Stimulated activated CD4-positive, alpha-beta T cell treated with anti-CD3 and anti-CD28 coated beads, TNF-alpha, amount 100 ng/mL, for 24 hours (primary cell): Measurements from ENCODE around the gene KAT2B.

Experiments used
- DNase-seq, 3 experiments: peaks; one replicate each; pipeline ENCODE4 v3.0.0-alpha.2; 2020; ENCODE audit warnings: low read depth in 3 of 3

KAT2B gene

DNA sequence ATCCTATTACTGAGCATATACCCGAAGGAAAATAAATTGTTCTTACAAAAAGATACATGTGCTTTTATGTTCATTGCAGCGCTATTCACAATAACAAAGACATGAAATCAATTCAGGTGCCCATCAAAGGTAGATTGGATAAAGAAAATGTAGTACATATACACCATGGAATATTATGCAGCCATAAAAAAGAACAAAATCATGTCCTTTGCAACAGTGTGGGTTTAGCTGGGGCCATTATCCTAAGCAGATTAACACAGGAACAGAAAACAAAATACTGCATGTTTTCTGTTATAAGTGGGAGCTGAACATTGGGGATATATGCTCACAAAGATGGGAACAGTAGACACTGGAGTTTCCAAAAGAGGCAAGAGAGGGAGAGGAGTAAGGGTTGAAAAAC lies 103.3 kb downstream of the KAT2B start:
- no peak for DNase-seq

DNA sequence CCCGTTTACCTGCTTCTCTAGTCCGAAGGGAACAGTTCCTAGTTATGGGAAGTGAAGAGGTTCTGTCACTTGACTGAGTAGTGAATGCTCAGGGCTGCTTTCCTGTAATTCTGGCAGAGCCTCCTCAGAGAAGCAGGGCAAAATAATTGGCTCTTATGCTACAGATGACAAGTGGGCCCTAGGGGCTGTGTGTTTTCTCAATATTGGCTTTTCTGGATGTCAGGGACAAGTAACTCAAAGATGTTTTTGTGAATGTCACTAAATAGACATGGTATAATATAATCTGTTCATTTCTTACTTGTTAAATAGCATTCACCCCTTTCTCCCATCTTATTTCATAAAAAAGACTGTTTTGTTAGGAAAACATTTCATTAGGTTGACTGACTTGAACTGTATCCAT lies 105.6 kb downstream of the KAT2B start:
- DNase-seq = no peak

DNA sequence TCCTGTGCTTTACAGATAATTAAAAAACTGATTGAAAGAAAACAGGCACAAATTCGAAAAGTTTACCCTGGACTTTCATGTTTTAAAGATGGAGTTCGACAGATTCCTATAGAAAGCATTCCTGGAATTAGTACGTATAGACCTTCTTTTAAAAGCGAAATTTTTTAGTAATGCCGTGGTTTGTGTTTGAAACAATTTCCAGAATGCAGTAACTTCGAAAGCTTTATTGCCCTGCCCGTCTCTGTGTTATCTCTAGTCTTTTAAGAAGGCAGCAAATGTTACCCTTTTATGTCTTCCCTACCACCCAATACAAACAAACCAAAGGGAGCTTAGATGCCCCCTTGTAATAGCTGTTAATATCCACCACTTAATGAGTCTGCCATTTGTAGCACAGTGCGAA lies 106.1 kb downstream of the KAT2B start:
- no peak for DNase-seq

DNA sequence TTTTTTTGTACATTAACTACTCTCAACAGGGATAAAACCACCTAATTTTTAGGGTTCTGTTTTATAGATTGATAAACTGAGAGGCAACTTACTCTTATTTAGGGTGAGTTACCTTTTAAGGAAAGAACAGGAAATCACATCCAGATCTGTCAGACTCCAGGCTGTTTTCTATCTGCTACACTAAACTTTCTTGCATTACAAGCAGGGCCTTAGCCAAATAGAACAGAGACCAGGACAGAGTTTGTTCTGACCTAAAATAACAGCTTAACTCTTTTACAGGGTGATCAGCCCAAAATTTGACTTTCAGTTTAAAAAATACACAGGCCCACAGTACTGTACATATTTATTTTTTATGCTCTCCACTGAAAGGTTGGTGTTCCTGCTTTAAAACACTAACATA lies 107.1 kb downstream of the KAT2B start:
- DNase-seq = no peak

DNA sequence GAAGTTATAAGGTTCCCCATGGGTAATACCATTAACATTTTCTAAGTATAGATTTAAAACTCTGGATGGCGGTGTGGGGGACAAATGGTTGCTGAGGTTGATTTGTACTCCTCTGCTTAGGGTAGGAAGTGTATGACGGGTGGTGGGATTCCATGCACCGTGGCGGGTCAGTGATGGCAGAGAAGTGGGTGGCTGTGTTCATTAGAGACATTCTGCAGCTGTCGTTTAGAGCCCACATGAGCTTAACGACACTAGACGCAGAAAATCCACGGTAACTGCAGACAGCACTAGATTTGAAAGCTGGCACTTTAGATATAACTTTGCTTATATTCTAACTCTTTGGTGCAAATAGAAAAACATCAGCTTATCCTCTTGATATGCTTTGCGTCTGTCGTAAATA lies 108.2 kb downstream of the KAT2B start:
- no peak for DNase-seq

DNA sequence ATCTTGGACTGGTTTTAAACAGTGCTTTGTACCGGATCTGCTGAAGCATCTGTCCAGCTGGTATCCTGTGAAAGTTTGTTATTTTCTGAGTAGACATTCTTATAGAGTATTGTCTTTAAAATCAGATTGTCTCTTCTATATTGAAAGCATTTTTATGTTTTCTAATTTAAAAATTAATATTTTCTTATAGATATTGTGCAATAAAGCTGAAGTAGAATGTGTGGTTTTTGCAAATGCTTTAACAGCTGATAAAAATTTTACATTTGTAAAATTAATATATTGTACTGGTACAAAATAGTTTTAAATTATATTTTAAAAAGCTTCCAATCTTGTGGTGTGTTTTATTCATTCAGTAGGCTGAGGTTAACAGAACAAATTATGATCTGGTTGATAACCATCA lies 113.8 kb downstream of the KAT2B start:
- DNase-seq = no peak

DNA sequence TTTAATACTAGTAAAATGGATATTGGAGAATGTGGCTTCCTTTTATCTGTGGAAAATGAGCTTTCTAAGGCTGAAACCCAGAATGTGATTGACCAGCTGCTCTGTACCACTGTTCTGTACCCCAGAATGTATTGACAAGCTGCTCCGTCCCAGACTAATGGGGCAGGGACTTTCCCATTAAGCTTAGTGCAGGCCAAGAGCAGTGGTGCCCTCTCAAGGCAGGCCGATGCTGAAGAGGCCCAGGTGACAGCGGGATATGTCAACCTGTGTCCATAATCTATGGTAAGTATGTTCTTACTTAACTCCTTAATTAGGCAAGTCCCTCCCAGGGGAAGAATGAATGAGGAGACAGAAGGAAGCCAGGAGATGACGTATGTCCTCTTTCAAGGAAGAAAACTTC lies 114.7 kb downstream of the KAT2B start:
- no peak for DNase-seq

DNA sequence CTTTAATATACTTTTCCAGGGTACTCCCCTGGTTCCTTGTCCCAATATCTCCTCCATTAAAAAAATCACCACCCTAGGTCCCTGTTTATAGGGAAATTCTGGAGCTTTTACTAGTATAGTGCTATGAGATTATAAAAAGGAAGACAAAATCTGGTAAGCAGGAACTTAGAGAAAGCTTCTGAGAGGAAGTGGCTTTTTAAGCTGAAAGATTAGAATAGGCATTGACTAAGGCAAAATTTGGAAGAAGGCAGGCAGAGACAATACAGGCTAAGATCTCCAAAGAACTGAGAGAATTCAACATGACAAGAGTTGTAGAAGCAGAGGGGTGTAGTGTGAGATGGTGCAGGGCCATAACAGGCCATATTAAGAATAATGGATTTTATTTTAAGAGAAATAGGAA lies 120.0 kb downstream of the KAT2B start:
- no peak for DNase-seq

DNA sequence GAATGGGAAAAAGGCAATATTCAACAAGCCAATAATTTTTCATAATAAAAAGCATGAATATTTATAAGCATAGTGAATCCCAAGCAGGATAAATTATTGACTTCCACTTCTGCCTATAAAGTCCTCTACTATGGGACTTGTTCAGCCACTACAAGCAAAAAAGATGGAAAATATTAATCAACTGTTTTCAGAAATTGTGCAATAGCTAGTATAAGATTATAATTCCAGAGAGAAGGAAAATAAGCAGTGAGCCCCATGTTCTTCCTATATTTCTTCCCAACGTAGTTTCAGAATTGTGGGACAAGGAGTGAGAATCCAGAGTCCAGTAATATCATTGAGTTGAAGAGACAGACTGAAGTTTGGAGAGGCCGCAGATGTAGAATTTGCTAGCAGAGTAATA lies 121.5 kb downstream of the KAT2B start:
- no peak for DNase-seq

DNA sequence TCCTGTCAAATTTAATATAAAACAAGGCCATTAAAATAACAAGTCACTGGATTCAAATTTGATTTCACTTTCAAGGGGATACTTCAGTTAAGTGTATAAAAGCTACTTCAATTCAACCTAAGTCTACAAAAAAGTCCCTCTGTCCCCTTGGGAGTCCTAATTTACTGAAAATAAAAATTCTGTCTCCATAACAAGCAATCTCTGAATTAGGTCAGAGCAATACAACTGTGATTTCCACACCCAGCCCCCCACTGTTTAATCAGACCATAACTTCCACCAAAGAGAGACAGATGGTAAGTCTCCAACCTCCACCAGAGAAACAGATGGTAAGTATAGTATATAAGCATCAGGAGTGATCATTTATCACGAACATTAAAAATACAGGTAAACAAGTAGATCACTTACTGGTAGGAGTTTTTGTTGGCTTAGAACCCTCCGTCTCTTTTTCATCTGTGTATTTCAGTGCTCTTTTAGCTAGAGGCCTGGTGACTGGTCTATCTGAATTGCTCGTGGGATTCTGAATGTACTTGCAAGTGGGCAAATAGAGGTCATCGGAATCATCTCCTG lies 133.7 kb downstream of the KAT2B start:
- no peak for DNase-seq

DNA sequence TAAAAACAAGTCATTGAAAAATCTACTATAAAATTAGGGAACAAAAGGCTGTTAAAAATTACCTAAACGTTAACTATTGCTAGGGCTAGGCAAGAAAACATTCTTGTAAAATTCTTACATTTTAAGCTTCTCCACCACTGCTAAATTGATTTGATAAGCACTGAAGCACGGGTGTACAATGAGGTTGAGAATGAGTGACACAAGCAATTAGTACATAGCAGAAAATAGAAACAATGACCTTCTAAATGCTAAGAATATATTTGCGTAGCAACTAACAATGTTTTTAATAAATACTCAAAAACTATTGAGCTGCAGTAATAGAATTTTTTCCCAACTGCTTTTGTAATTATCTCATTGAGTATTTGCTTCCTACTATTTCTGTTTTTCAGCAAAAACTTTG lies 141.0 kb downstream of the KAT2B start:
- no peak for DNase-seq

DNA sequence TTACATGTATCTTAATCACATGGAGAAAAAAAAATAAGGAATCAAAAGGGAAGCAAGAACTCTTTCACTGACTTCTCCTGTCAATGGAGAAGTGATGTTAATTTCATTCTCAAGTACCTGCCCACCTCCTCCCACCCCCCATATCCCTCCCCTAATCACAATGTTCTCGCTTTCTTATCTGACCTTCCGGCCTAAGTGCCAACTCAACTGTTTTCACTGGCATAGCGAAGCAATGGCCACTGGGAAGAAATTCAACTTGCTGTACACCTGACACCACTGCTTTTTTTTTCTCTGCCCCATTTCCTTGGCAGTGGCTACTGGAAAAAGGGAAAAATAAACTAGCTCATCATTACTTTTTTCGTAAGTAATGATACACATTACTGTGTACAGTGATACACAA lies 142.0 kb downstream of the KAT2B start:
- no peak for DNase-seq

DNA sequence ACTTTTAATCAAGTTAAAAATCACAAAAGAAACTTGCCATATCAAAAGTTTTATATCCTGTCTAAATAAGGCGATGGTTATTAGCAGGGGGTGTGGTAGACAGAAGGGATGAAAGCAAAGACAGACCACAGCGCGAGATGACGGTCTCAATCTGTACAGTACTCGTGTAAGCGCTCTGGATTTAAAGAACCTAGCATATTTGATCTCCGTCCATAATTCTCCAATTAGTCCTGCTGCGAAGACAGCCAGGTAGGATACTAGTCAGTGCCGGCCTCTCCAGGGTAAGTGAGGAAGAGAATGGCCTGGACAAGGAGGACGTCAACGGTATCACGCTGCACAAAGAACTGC lies 145.1 kb downstream of the KAT2B start:
- peak in 1 of 3 experiments; percentile 3 for DNase-seq

DNA sequence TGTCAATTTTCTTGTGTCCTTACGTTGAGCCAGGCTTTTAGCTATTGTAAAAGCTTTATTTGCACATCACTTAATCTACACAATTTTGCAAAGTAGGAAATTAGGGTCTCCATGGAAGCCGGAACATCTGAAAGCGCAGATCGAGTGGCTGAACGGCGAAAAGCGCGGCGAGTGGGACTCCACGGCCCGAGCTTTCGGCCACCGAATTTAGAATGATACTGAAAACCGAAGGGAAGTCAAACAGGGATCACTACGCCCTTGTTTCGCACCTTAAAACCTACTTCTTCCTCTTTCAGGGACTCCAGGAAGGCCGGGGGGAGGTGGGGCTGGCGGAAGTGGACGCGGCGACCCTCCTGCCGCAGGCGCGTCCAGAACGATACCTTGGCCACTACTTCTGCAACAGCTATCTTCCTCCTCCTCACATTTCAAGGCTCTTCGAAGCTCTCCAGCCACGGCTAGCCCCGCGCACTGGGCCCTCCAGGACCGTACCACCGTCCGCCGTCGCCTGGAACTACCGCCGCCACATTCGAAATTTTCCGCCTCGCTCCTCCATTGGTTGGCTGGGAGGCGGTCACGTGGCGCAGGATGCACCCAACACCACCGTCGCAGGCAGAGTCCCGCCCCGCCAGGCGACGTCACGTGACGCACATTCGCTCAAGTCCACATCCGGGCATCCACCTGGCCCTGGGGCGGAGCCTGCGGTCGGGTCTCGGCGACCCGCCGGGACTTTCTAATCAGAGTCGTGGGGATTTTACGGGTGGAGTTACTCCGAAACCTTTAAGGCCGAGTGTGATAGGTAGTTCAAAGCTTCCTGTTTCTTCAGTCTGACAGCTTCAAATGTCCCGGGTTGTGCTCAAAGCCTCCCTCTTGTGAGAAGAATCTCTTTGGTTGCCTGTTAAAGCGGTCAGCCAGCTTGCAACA lies 145.7 kb downstream of the KAT2B start, which contains the start of gene SGO1:
SGO1 (minus strand) TSS at position 528 of the 921 bp plus-strand sequence. CDS start 2,179 bp downstream, outside the sequence.
- peak; percentile 99 to 100 (median 99) for DNase-seq

DNA sequence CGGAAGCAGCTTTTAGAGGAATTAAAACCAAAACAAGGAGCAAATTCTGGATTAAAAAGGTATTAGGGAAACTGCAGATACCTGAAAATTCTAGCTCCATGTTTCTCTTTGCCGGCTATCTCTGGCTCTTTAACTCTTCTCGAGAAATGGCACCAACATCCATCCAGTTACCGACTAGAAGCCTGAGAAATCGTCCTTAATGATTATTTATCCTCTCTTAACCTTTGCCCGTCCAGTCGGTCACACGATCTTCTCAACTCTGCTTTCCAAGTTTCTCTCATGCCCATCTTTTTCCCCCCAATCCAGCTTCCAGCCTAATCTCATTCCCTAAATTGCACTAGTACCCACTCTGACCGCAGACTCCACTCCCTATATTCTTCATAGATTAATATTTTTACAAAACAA lies 146.4 kb downstream of the KAT2B start:
- no peak for DNase-seq

DNA sequence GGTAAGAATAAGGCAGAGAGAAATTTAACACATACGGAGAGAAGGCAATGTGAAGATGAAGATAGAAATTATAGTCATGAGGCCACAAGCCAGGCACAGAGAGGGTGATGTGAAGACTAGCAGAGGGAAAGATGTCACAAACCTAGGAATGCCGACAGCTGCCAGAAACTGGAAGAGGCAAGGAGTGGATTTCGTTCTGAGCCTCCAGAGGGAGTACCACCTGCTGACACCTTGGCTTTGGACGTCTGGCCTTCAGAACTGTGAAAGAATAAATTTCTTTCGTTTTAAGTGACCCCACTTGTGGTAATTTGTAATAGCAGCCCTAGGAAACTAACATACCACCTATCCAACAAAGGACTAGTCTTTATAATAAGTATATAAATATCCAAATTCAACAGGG lies 150.7 kb downstream of the KAT2B start:
- DNase-seq = no peak

DNA sequence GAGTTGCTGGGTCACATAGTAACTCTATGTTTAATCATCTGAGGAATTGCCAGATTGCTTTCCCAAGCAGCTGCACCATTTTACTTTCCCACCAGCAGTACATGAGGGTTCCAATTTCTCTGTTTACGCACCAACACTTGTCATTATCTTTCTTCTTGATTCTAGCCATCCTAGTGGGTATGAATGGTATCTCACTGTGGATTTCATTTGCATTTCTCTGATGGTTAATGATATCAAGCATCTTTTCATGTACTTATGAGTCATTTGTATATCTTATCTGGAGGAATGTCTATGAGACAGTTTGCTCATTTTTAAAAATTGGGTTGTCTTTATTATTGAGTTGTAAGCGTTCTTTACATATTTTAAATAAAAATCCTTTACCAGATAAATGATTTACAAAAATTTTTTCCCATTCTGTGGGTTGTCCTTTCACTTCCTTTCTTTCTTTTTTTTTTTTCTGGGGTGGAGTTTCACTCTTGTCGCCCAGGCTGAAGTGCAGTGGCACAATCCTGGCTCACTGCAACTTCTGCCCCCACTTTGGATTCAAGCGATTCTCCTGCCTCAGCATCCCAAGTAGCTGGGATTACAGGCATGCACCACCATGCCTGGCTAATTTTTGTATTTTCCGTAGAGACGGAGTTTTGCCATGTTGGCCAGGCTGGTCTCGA lies 154.7 kb downstream of the KAT2B start:
- no peak for DNase-seq

DNA sequence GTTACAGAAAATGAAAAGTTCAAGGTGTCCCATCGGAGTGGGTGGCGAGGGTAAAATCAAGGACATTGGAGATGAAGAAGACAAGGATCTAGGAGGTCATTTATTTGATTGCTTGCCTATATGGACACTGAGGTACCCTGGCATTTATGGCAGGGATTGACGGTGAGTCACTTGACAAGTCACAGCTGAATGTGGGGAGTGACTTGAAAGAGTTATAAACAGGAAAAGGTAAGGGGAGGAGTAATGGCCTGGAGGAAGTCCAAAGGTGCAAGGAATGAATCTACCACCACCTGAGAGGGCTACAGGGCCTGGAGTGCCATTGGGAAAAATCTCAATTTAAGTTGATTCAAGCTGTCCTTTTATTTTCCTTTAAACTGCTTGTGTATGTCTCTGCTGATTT lies 157.5 kb downstream of the KAT2B start:
- DNase-seq = no peak

DNA sequence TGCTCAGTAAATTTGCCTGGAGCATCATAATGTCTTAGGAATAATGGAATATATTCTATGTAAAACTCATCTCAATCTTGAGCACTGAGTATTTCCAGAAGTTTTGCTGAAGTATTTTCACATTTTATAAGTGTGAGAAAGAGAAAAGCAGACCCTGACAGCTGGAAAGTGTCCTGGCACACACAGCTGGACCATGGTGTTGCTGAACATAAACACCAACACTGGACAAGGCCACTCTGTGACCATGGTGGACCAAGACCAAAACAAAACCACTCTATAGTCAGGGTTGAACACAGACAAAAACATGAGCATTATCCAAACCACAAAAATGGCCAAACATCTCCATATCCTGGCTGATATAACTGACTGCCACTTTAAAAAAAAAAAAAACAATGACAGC lies 160.9 kb downstream of the KAT2B start:
- no peak for DNase-seq
